Keratinocyte (primary cell): ENCODE data around the gene OVCH1. TPM values are rescaled to one million over a fixed set of nuclear protein-coding genes. Genes with fewer than 3 reads are reported as not detected.

Source experiments
- DNase-seq: peaks from one replicate; pipeline ENCODE4 v3.0.0-alpha.2; 2011; ENCODE audit warnings: low read depth, missing footprints, low spot score
- FAIRE-seq: peaks from 2 replicates; lab custom pipeline; 2011; peaks lifted over from hg19 to GRCh38; lab: Jason Lieb, UNC
- H2AFZ ChIP-seq: 2 replicates; pipeline ENCODE4 v1.6.0; 2012; ENCODE audit warnings: low read length, control low read depth, inconsistent platforms; ENCODE audit not compliant: control insufficient read depth
- H3K27ac ChIP-seq: 2 replicates; pipeline ENCODE4 v1.5.1; 2011; ENCODE audit warnings: low read length; ENCODE audit not compliant: control insufficient read depth, insufficient read depth
- H3K27me3 ChIP-seq: 3 replicates; pipeline ENCODE4 v1.6.0; 2011; ENCODE audit warnings: low read length; ENCODE audit not compliant: control insufficient read depth, insufficient read depth; ENCODE audit errors: extremely low read depth
- H3K36me3 ChIP-seq, 2 experiments: 2 replicates in 1 of 2; 3 replicates in 1 of 2; pipeline ENCODE4 v1.5.1; 2011; ENCODE audit warnings: low read length in 2 of 2, mild to moderate bottlenecking in 1 of 2; ENCODE audit not compliant: control insufficient read depth in 2 of 2, insufficient read depth in 2 of 2; ENCODE audit errors: extremely low read depth in 1 of 2
- H3K4me1 ChIP-seq: 3 replicates; pipeline ENCODE4 v1.5.1; 2011; ENCODE audit warnings: low read length; ENCODE audit not compliant: control insufficient read depth, insufficient read depth; ENCODE audit errors: extremely low read depth
- H3K4me2 ChIP-seq: 3 replicates; pipeline ENCODE4 v1.6.0; 2011; ENCODE audit warnings: low read depth, low read length; ENCODE audit not compliant: control insufficient read depth, insufficient read depth; ENCODE audit errors: extremely low read depth
- H3K4me3 ChIP-seq, 3 experiments: fragments of 200-600 bp in 1 of 3; sonication (generic) in 1 of 3; 2 replicates in 2 of 3; 3 replicates in 1 of 3; pipeline ENCODE4 v1.5.1; 2011 to 2016; ENCODE audit warnings: low read length in 3 of 3, mild to moderate bottlenecking in 3 of 3, control low read depth in 2 of 3, inconsistent platforms in 1 of 3, low read depth in 1 of 3, mixed read lengths in 1 of 3, mixed run types in 1 of 3, moderate library complexity in 1 of 3; ENCODE audit not compliant: control insufficient read depth in 2 of 3, insufficient read depth in 2 of 3; ENCODE audit errors: extremely low read depth in 1 of 3
- H3K79me2 ChIP-seq: 2 replicates; pipeline ENCODE4 v1.6.0; 2012; ENCODE audit warnings: low read length; ENCODE audit not compliant: control insufficient read depth, insufficient read depth
- H3K9ac ChIP-seq: 3 replicates; pipeline ENCODE4 v1.6.0; 2011; ENCODE audit warnings: low read length; ENCODE audit not compliant: control insufficient read depth, insufficient read depth; ENCODE audit errors: extremely low read depth
- H3K9me1 ChIP-seq: 3 replicates; pipeline ENCODE4 v1.6.0; 2011; ENCODE audit warnings: low read length; ENCODE audit not compliant: control insufficient read depth, insufficient read depth; ENCODE audit errors: extremely low read depth
- H3K9me3 ChIP-seq: 2 replicates; pipeline ENCODE4 v1.5.1; 2012; ENCODE audit warnings: low read depth, low read length; ENCODE audit not compliant: control insufficient read depth
- H4K20me1 ChIP-seq: 3 replicates; pipeline ENCODE4 v1.6.0; 2011; ENCODE audit warnings: low read length; ENCODE audit not compliant: control insufficient read depth, insufficient read depth; ENCODE audit errors: extremely low read depth
- EZH2 ChIP-seq: IDR thresholded peaks from one replicate; pipeline ENCODE4 v1.6.1; 2012; ENCODE audit warnings: inconsistent platforms, mild to moderate bottlenecking, low read length, moderate library complexity
- dilution Hi-C: fragments of 300-500 bp; cut with MboI; formaldehyde crosslinking; loops from one replicate; pipeline ENCODE4 v1.7.0; 2020; ENCODE audit warnings: low sequenced_read_pairs; ENCODE audit not compliant: extremely low pct_ligation_motif_present
- polyA plus RNA-seq, 5 experiments: library from polyadenylated mRNA; depleted of rRNA in 3 of 5; stranded (reverse) in 3 of 5; stranded (forward) in 1 of 5; unstranded in 1 of 5; fragments of >200 nt; gene quantifications; 1 replicate in 1 of 5; 2 replicates in 3 of 5; 3 replicates in 1 of 5; pipeline versions ENCODE4 v1.2.1 to v1.2.3, GENCODE V29; 2011 to 2012; ENCODE audit warnings: missing spikeins in 2 of 5, low read depth in 1 of 5, low replicate concordance in 1 of 5
- TF ChIP-seq, protein P1 (sequence below), 3 experiments: IDR thresholded peaks in 1 of 3; conservative IDR thresholded peaks in 1 of 3; optimal IDR thresholded peaks in 1 of 3; 2 replicates in 2 of 3; 3 replicates in 1 of 3; pipeline versions ENCODE3 to v1.5.1; 2011; ENCODE audit warnings: low read length in 3 of 3, mild to moderate bottlenecking in 3 of 3, moderate library complexity in 2 of 3, control low read depth in 1 of 3, inconsistent platforms in 1 of 3; ENCODE audit not compliant: insufficient read depth in 2 of 3; ENCODE audit errors: extremely low read depth in 1 of 3

OVCH1 gene
- polyA plus RNA-seq, 1 donor (not counting 4 experiments of a cell fraction or from before 2014, with no cell fraction given): 0.04 TPM

DNA sequence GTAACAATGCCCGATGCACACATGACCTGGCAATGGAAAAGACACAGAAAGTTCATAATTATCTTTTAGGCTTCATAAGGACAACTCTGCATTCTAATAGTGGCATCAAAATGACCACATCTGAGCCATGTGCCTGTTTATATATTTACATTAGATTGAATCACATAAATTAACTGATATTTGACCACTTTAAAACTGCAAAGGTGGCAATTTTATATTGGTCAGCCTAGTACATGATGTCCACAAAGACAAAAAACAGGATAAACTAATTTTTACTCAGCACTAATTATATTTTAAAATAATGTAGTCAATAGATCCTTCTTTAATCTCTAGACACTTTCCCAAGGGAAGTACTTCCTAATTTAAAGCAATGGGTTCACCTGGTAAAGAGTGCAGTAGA, 12.0 kb upstream of the OVCH1 start:
- H3K9ac ChIP-seq: no peak overlapping the region
- H3K4me2 ChIP-seq: no peak overlapping the region
- no peaks in the 10 kb centered on the region for H3K79me2 ChIP-seq
- H3K4me3 ChIP-seq: no peak overlapping the region
- H3K9me3 ChIP-seq: no peaks in the 10 kb centered on the region
- no peak overlapping the region for H2AFZ ChIP-seq
- dilution Hi-C loops: no loop called here
- H3K9me1 ChIP-seq: no peaks in the 10 kb centered on the region
- DNase-seq: no peak
- no peak overlapping the region for H3K27ac ChIP-seq
- H3K4me1 ChIP-seq: peaks cover 4% of the 10 kb centered on the region
- no peak for TF ChIP-seq EZH2
- TF ChIP-seq, protein P1, sequence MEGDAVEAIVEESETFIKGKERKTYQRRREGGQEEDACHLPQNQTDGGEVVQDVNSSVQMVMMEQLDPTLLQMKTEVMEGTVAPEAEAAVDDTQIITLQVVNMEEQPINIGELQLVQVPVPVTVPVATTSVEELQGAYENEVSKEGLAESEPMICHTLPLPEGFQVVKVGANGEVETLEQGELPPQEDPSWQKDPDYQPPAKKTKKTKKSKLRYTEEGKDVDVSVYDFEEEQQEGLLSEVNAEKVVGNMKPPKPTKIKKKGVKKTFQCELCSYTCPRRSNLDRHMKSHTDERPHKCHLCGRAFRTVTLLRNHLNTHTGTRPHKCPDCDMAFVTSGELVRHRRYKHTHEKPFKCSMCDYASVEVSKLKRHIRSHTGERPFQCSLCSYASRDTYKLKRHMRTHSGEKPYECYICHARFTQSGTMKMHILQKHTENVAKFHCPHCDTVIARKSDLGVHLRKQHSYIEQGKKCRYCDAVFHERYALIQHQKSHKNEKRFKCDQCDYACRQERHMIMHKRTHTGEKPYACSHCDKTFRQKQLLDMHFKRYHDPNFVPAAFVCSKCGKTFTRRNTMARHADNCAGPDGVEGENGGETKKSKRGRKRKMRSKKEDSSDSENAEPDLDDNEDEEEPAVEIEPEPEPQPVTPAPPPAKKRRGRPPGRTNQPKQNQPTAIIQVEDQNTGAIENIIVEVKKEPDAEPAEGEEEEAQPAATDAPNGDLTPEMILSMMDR (optimal IDR thresholded peaks at IDR 0.05 in 1 of 3, IDR thresholded peaks at IDR 0.05 in 1 of 3, conservative IDR thresholded peaks at IDR 0.05 in 1 of 3; ENCODE audit: extremely low read depth in 1 of 3, insufficient read depth in 2 of 3, low read length in 3 of 3): no peak
- no peaks in the 10 kb centered on the region for H4K20me1 ChIP-seq
- H3K27me3 ChIP-seq: no peaks in the 10 kb centered on the region
- H3K36me3 ChIP-seq: no peaks in the 10 kb centered on the region
- no peak for FAIRE-seq

DNA sequence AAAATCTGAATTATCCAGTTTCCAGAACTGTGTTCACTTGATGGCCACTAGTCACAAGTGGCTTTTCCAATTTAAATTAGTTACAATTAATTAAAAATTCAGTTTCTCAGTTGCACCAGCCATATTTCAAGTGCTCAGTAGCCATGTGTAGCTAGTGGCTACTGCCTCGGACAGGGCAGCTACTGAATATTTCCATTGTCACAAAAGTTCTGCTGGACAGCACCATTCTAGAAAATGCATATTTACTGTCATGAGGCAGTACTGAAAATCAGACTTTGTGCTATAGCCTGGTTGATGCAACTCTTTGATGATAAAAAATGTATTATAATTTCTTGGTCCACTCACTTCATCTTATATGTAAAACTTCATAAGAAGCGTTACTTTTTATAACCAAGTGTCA, 11.5 kb upstream of the OVCH1 start:
- H3K36me3 ChIP-seq: no peaks in the 10 kb centered on the region
- H3K9ac ChIP-seq: no peak overlapping the region
- no peaks in the 10 kb centered on the region for H3K9me3 ChIP-seq
- no peaks in the 10 kb centered on the region for H3K79me2 ChIP-seq
- H3K4me3 ChIP-seq: no peak overlapping the region
- FAIRE-seq: no peak
- TF ChIP-seq, protein P1 (optimal IDR thresholded peaks at IDR 0.05 in 1 of 3, IDR thresholded peaks at IDR 0.05 in 1 of 3, conservative IDR thresholded peaks at IDR 0.05 in 1 of 3; ENCODE audit: extremely low read depth in 1 of 3, insufficient read depth in 2 of 3, low read length in 3 of 3): no peak
- TF ChIP-seq EZH2: no peak
- no peak overlapping the region for H2AFZ ChIP-seq
- no peaks in the 10 kb centered on the region for H4K20me1 ChIP-seq
- DNase-seq: no peak
- H3K4me1 ChIP-seq: peaks cover 4% of the 10 kb centered on the region
- no peak overlapping the region for H3K27ac ChIP-seq
- H3K9me1 ChIP-seq: no peaks in the 10 kb centered on the region
- H3K4me2 ChIP-seq: no peak overlapping the region
- no peaks in the 10 kb centered on the region for H3K27me3 ChIP-seq
- dilution Hi-C loops: no loop called here
